ENCODE measurements around the gene PACSIN2.

The PACSIN2 gene

GRCh38 chr22:42906605-42907348, 108.2 kb downstream of the PACSIN2 start:
- H3K9me3 ChIP-seq (replicated peaks in 1 of 11) = no peaks in the 10 kb centered on the region
- peak overlapping the region in 8 of 11 experiments; percentile 24 to 92 (median 72); a peak in 13 of 22 replicates for H3K27ac ChIP-seq
- peak overlapping the region; percentile 68 to 93 (median 87) for H3K4me2 ChIP-seq
- H3K27me3 ChIP-seq = no peaks in the 10 kb centered on the region
- peaks cover 42 to 81% (median 65%) of the 10 kb centered on the region in 11 experiments for H3K36me3 ChIP-seq
- peak overlapping the region in 5 of 11 experiments; percentile 53 to 76 (median 74); a peak in 7 of 22 replicates for H3K9ac ChIP-seq
- peaks cover 10 to 100% (median 59%) of the 10 kb centered on the region in 11 experiments; a peak in 17 of 22 replicates for H4K20me1 ChIP-seq
- peak; percentile 22 to 96 (median 84); a peak in 19 of 22 replicates for TF ChIP-seq Cebpa-rat (IDR thresholded peaks at IDR 0.05)
- H3K4me3 ChIP-seq = no peak overlapping the region
- peaks cover 92 to 100% (median 98%) of the 10 kb centered on the region in 10 experiments for H3K4me1 ChIP-seq

GRCh38 chr22:42905702-42906183, 109.2 kb downstream of the PACSIN2 start:
- Histone ChIP-seq H3K4me3 (no peak overlapping the region), H3K27ac (peak overlapping the region in 6 of 11 experiments; percentile 6 to 92 (median 78); a peak in 9 of 22 replicates), H3K27me3 (no peaks in the 10 kb centered on the region), H3K9me3 (replicated peaks in 1 of 11) (no peaks in the 10 kb centered on the region), H3K9ac (peak overlapping the region in 2 of 11 experiments; percentile 11 to 27; a peak in 1 of 22 replicates), H3K36me3 (peaks cover 41 to 81% (median 61%) of the 10 kb centered on the region in 11 experiments), H3K4me2 (peak overlapping the region; percentile 68 to 93 (median 87)), H4K20me1 (peaks cover 10 to 100% (median 67%) of the 10 kb centered on the region in 11 experiments; a peak in 16 of 22 replicates), H3K4me1 (peaks cover 92 to 100% (median 98%) of the 10 kb centered on the region in 10 experiments)
- TF ChIP-seq Cebpa-rat (IDR thresholded peaks at IDR 0.05) = no peak

- Histone ChIP-seq H4K20me1 (peaks cover 10 to 100% (median 67%) of the 10 kb centered on the region in 11 experiments; a peak in 16 of 22 replicates), H3K9ac (peak overlapping the region in 2 of 11 experiments; percentile 20 to 27; a peak in 1 of 22 replicates), H3K36me3 (peaks cover 39 to 81% (median 60%) of the 10 kb centered on the region in 11 experiments), H3K9me3 (replicated peaks in 1 of 11) (no peaks in the 10 kb centered on the region), H3K27ac (peak overlapping the region in 4 of 11 experiments; percentile 76 to 92 (median 86); a peak in 5 of 22 replicates), H3K4me2 (peak overlapping the region in 10 of 11 experiments; percentile 68 to 93 (median 87); a peak in 17 of 22 replicates), H3K27me3 (no peaks in the 10 kb centered on the region), H3K4me3 (no peak overlapping the region), H3K4me1 (peaks cover 92 to 100% (median 98%) of the 10 kb centered on the region in 10 experiments)
- no peak for TF ChIP-seq Cebpa-rat (IDR thresholded peaks at IDR 0.05)
Observed at GRCh38 chr22:42905217-42905616, 109.7 kb downstream of the PACSIN2 start.

GRCh38 chr22:42904050-42904449, 110.9 kb downstream of the PACSIN2 start:
- peak overlapping the region in 7 of 11 experiments; percentile 5 to 92 (median 87); a peak in 10 of 22 replicates for H3K27ac ChIP-seq
- no peak for TF ChIP-seq Cebpa-rat (IDR thresholded peaks at IDR 0.05)
- H4K20me1 ChIP-seq = peaks cover 10 to 100% (median 61%) of the 10 kb centered on the region in 11 experiments; a peak in 16 of 22 replicates
- no peak overlapping the region for H3K4me3 ChIP-seq
- H3K27me3 ChIP-seq = no peaks in the 10 kb centered on the region
- peaks cover 31 to 78% (median 48%) of the 10 kb centered on the region in 11 experiments for H3K36me3 ChIP-seq
- peak overlapping the region in 10 of 11 experiments; percentile 28 to 96 (median 80); a peak in 16 of 22 replicates for H3K4me2 ChIP-seq
- peak overlapping the region in 3 of 11 experiments; percentile 6 to 79 (median 39); a peak in 7 of 22 replicates for H3K9ac ChIP-seq
- peaks cover 89 to 100% (median 98%) of the 10 kb centered on the region in 10 experiments for H3K4me1 ChIP-seq
- no peaks in the 10 kb centered on the region for H3K9me3 ChIP-seq (replicated peaks in 1 of 11)

- no peaks in the 10 kb centered on the region for H3K27me3 ChIP-seq
- H3K4me2 ChIP-seq = peak overlapping the region; percentile 25 to 96 (median 79)
- no peak overlapping the region for H3K4me3 ChIP-seq
- peaks cover 6 to 99% (median 57%) of the 10 kb centered on the region in 11 experiments; a peak in 16 of 22 replicates for H4K20me1 ChIP-seq
- H3K27ac ChIP-seq = peak overlapping the region in 10 of 11 experiments; percentile 16 to 92 (median 78); a peak in 19 of 22 replicates
- no peaks in the 10 kb centered on the region for H3K9me3 ChIP-seq (replicated peaks in 1 of 11)
- TF ChIP-seq Cebpa-rat (IDR thresholded peaks at IDR 0.05) = peak in 2 of 11 experiments; percentile 29 to 44; a peak in 2 of 22 replicates
- peaks cover 89 to 100% (median 98%) of the 10 kb centered on the region in 10 experiments for H3K4me1 ChIP-seq
- peak overlapping the region in 9 of 11 experiments; percentile 0 to 80 (median 64); a peak in 15 of 22 replicates for H3K9ac ChIP-seq
- H3K36me3 ChIP-seq = peaks cover 29 to 75% (median 47%) of the 10 kb centered on the region in 11 experiments; a peak in 21 of 22 replicates
Observed at GRCh38 chr22:42902875-42903510, 112.0 kb downstream of the PACSIN2 start.

- Histone ChIP-seq H3K36me3 (peaks cover 20 to 65% (median 37%) of the 10 kb centered on the region in 11 experiments; a peak in 21 of 22 replicates), H3K9ac (peak overlapping the region in 10 of 11 experiments; percentile 24 to 80 (median 62); a peak in 21 of 22 replicates), H4K20me1 (peaks cover 0 to 94% (median 47%) of the 10 kb centered on the region in 11 experiments; a peak in 15 of 22 replicates), H3K27me3 (no peaks in the 10 kb centered on the region), H3K9me3 (replicated peaks in 1 of 11) (no peaks in the 10 kb centered on the region), H3K4me1 (peaks cover 89 to 100% (median 98%) of the 10 kb centered on the region in 10 experiments), H3K27ac (peak overlapping the region; percentile 30 to 92 (median 72); a peak in 21 of 22 replicates), H3K4me3 (peak overlapping the region in 1 of 10 experiments; percentile 22; a peak in 1 of 20 replicates), H3K4me2 (peak overlapping the region; percentile 64 to 96 (median 79))
- TF ChIP-seq Cebpa-rat (IDR thresholded peaks at IDR 0.05) = peak in 3 of 11 experiments; percentile 11 to 77 (median 20); a peak in 2 of 22 replicates
Observed at GRCh38 chr22:42901790-42902508, 113.0 kb downstream of the PACSIN2 start.

- Histone ChIP-seq H3K4me2 (peak overlapping the region; percentile 54 to 96 (median 83)), H3K27me3 (no peaks in the 10 kb centered on the region), H3K4me3 (no peak overlapping the region), H3K9ac (peak overlapping the region in 2 of 11 experiments; percentile 21 to 51; a peak in 1 of 22 replicates), H3K9me3 (replicated peaks in 1 of 11) (no peaks in the 10 kb centered on the region), H3K4me1 (peaks cover 90 to 100% (median 100%) of the 10 kb centered on the region in 10 experiments), H3K27ac (peak overlapping the region in 8 of 11 experiments; percentile 6 to 90 (median 66); a peak in 13 of 22 replicates), H4K20me1 (peaks cover 0 to 55% (median 27%) of the 10 kb centered on the region in 11 experiments; a peak in 12 of 22 replicates), H3K36me3 (peaks cover 5 to 40% (median 24%) of the 10 kb centered on the region in 11 experiments; a peak in 19 of 22 replicates)
- no peak for TF ChIP-seq Cebpa-rat (IDR thresholded peaks at IDR 0.05)
Observed at GRCh38 chr22:42897960-42898359, 117.0 kb downstream of the PACSIN2 start.
